ENCODE results near the gene GRB10.
A peak's percentile ranks its signal among the peaks of the same experiment; 100 is the strongest.

The GRB10 gene

DNA sequence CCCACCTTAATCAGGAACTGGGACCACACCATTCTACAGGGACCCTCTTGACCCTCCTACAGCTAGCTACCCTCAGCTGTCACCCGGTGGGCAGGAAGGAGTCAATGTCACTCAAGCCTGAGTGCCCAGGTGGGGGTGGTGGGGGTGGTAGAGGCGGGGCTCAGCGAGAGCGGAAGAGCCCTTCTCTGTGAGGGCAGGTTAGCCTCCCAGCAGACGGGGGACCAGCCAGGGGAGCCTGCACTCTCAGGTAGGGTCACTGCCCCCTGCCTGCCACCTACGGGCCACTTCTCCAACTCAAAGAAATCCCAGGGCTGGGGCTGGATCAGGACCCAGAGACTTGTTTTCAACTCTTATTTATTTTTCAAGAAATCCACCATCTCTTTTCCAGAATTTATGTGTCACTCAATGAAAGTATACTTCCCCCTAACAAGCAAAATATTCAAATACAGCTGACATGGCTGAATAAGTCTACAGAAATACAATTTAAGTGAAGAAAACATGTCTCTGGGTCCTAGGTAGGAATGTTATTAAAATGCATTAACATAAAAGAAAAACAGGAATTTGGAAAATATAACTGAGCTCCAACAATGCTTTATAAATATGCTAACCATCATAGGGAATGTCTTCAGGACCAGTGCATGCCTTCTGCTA is 154.1 kb downstream of the GRB10 start:
- no peak for DNase-seq

DNA sequence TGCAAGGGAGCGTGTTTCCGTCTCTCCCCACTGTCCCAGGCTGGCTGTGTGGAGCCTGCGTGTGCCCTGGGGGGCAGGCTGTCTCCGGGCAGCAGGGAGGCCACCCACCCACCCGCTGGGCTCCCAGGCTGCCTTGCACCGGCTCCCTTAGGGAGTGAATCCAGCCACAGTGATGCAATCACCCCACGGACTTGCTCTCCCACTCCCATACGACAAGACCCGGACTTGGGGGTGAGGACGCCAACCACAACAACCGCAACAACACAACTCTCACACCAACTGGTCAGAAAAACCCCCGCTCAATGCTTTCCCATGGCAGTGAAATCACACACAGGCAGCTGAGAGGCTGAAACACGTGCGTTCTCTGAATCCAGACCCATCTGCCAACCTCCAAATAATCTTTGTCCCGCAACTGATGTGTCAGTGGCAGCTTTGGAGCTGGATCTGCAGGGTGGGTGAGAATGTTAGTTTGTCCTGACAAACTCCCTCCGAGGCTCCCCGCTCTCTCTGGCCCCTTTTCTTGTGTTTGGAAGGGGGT is 154.8 kb downstream of the GRB10 start:
- no peak for DNase-seq

- no peak for DNase-seq
These were observed 156.4 kb downstream of the GRB10 start for GRCh38 chr7:50626286-50626685.

GRCh38 chr7:50625360-50625759 is 157.3 kb downstream of the GRB10 start:
- DNase-seq, result no peak

DNA sequence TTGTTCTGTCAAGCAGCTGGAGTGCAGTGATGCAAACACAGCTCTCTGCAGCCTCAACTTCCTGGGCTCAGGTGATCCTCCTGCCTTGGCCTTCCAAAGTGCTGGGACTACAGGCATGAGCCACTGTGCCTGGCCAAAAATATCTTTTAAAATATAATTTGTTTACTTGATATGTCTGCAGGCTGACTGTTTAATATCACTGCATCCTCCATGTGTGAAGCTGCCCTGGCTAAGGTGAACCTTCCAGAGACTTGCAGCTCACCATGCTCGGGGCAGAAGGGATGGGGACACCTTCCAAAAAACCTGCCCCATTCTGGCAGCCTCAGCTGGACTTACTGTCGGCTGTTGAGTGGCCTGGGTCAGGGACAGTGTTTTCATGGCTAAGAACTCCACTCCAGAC is 159.9 kb downstream of the GRB10 start:
- DNase-seq, result no peak

DNA sequence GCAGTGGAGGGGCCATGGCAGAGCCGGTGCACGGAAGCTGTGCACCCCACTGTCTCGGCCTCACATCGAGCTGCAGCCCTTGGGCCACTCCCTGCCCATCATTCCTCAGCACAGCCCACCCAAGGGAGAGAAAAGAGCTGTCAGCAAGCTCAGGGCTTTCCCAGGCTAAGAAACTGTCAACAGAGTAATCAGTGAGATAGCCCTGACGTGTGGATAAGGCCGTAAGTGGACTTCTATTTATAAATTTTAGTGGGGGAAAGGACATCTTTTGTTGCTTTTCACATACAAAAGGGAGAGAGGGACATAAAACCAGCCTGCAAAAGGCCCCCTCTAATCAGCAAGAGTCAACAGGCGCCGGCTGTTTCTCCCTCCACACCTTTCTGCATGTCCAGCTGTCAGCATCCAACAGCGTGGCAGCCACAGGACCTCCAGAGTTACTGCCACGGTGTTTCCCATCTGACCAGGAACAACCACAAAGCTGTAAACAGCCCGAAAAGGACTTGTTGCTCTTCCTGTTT is 160.7 kb downstream of the GRB10 start:
- no peak for DNase-seq

DNA sequence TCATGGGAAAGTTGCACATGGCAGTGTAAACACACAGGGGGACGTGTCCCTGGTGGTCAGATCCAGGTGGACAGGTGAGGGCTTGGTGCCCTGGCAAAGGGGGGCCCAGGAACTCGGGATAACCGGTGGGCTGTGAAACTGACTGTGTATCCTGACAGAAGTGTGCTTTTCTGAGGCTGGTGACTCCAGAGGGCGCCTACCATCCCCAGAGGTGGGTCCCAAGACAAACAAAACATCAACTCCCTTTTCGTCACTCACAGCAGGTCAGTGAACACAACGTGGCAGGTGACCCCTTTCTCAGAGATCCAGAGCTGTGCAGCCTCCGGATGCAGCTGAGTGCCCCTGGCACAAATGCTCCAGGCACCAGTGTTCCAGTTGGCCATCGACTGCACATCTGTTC is 161.5 kb downstream of the GRB10 start:
- DNase-seq, result no peak

DNA sequence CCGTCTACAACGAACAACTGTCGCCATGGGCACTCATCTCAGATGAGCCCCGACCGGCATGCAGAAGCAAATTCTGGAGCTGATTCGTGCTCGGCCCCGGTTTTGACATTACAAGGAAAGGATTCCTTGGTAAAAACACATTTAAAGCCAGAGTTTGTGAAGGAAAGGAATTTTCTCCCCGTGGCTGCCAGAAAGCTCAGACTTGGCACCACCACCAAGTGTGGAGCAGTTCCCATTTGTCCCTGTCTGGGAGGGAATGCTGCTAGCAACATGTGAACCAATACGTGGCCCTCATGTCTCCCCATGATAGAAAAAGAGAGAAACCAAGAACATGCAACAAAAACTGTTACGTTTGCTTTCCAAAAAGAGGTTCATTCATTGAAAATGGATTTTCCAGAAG is 162.3 kb downstream of the GRB10 start:
- DNase-seq, result no peak

DNA sequence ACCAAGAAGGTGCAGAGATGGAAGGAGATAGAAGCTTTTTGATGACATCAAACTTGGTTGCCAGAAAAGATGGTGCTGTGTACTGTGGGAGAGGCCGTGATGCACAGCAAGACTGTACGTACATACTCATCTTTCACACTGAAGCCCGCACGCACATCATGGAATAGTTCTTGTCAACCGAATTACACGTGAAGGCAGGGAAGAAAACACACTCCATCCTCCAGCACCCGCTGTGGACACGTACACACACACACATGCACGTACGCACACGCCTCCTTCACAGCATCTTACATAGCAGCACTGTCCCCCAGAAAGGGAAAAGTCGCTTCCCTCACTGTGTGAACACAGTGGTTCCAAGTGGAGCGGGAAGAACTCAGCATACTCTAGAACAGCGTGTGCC is 163.0 kb downstream of the GRB10 start:
- no peak for DNase-seq

GRCh38 chr7:50618281-50618680 is 164.4 kb downstream of the GRB10 start:
- DNase-seq, result no peak

GRCh38 chr7:50615519-50616080 is 167.1 kb downstream of the GRB10 start:
- no peak for DNase-seq

GRCh38 chr7:50614721-50615518 is 167.8 kb downstream of the GRB10 start:
- peak; percentile 32 for DNase-seq

- no peak for DNase-seq
These were observed 169.2 kb downstream of the GRB10 start for GRCh38 chr7:50613473-50613872.

- DNase-seq, result no peak
These were observed 170.0 kb downstream of the GRB10 start for GRCh38 chr7:50612704-50613103.

GRCh38 chr7:50610521-50611277 is 172.0 kb downstream of the GRB10 start:
- DNase-seq, result peak; percentile 80

GRCh38 chr7:50608196-50608906 is 174.3 kb downstream of the GRB10 start:
- DNase-seq, result peak; percentile 58

GRCh38 chr7:50607524-50608125 is 175.1 kb downstream of the GRB10 start:
- no peak for DNase-seq

- no peak for DNase-seq
These were observed 177.6 kb downstream of the GRB10 start for GRCh38 chr7:50605059-50605458.

DNA sequence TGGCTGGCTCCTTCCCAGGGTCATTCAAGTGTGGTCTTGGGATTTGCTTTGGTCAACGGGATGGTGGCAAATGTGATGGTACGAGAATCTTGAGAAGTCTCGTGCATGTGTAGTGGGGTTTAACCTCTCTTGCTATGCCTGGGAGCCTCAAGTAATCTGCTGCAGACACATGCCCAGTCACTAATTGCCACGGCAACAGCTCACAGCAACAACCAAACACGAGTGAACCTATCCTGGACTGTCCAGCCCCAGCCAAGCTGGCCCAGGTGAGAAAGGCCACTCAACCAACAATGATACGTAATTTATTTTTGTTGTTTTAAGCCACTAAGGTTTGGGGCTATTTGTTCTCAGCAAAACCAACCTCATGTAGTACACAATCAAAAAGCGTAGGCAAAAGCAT is 179.4 kb downstream of the GRB10 start:
- no peak for DNase-seq

GRCh38 chr7:50599385-50599784 is 183.3 kb downstream of the GRB10 start:
- no peak for DNase-seq

GRCh38 chr7:50598460-50599343 is 184.0 kb downstream of the GRB10 start:
- DNase-seq, result peak; percentile 16

All from activated CD4-positive, alpha-beta T cell treated with anti-CD3 and anti-CD28 coated beads, Interleukin-10, Interleukin-2, amounts not matched to agents 100 ng/mL and 50 ng/mL, durations not matched to agents 16 hours and 8 hours (primary cell).